Keratinocyte (primary cell): ENCODE data around the gene MFAP4.

Experiments
- CTCF ChIP-seq, 3 experiments: IDR thresholded peaks in 1 of 3; conservative IDR thresholded peaks in 1 of 3; optimal IDR thresholded peaks in 1 of 3; 2 replicates in 2 of 3; 3 replicates in 1 of 3; pipeline versions ENCODE3 to v1.5.1; 2011; ENCODE audit warnings: low read length in 3 of 3, mild to moderate bottlenecking in 3 of 3, moderate library complexity in 2 of 3, control low read depth in 1 of 3, inconsistent platforms in 1 of 3; ENCODE audit not compliant: insufficient read depth in 2 of 3; ENCODE audit errors: extremely low read depth in 1 of 3
- EZH2 ChIP-seq: IDR thresholded peaks from one replicate; pipeline ENCODE4 v1.6.1; 2012; ENCODE audit warnings: inconsistent platforms, mild to moderate bottlenecking, low read length, moderate library complexity

- TF ChIP-seq EZH2 (no peak), CTCF (optimal IDR thresholded peaks at IDR 0.05 in 1 of 3, IDR thresholded peaks at IDR 0.05 in 1 of 3, conservative IDR thresholded peaks at IDR 0.05 in 1 of 3; ENCODE audit: extremely low read depth in 1 of 3, insufficient read depth in 2 of 3, low read length in 3 of 3) (no peak)
Measured at GRCh38 chr17:19410091-19410490, 23.1 kb upstream of the MFAP4 start.
